GM12864 (cell line): ENCODE measurements around the gene THSD4.

ENCODE experiments used
- DNase-seq: peaks from one replicate; pipeline ENCODE4 v3.0.0-alpha.2; 2011; ENCODE audit warnings: low read depth
- H3K4me3 ChIP-seq: 2 replicates; pipeline ENCODE4 v1.5.1; 2011; ENCODE audit warnings: mild to moderate bottlenecking, low read depth, low read length, control low read depth
- TF ChIP-seq, protein P1 (sequence below): IDR thresholded peaks from 2 replicates; pipeline ENCODE4 v1.5.1; 2011; ENCODE audit warnings: low read depth, mild to moderate bottlenecking, moderate library complexity, low read length, control low read depth, inconsistent platforms; ENCODE audit errors: missing control alignments

Gene THSD4

DNA sequence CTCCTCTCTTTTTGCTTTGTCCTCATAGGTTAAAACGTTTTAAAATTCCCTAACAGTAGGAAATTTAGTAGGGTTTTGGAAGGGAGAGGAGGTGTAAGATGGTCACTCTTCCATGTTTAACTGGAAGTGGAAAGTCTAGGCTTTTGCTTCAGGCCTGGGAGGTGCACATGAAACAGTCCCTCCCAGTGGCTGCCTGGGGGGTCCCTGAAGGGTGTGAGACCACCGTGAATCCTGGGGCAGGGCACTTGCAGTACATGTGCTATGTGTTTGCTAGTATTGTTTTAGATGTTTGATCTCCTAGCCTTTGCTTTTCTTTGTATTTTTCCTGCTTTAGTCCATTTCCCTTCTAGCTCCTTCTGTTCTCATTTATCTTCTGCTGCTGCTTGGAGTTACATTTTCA lies 178.5 kb downstream of the THSD4 start:
- TF ChIP-seq, protein P1, sequence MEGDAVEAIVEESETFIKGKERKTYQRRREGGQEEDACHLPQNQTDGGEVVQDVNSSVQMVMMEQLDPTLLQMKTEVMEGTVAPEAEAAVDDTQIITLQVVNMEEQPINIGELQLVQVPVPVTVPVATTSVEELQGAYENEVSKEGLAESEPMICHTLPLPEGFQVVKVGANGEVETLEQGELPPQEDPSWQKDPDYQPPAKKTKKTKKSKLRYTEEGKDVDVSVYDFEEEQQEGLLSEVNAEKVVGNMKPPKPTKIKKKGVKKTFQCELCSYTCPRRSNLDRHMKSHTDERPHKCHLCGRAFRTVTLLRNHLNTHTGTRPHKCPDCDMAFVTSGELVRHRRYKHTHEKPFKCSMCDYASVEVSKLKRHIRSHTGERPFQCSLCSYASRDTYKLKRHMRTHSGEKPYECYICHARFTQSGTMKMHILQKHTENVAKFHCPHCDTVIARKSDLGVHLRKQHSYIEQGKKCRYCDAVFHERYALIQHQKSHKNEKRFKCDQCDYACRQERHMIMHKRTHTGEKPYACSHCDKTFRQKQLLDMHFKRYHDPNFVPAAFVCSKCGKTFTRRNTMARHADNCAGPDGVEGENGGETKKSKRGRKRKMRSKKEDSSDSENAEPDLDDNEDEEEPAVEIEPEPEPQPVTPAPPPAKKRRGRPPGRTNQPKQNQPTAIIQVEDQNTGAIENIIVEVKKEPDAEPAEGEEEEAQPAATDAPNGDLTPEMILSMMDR, result no peak
- no peak for DNase-seq

DNA sequence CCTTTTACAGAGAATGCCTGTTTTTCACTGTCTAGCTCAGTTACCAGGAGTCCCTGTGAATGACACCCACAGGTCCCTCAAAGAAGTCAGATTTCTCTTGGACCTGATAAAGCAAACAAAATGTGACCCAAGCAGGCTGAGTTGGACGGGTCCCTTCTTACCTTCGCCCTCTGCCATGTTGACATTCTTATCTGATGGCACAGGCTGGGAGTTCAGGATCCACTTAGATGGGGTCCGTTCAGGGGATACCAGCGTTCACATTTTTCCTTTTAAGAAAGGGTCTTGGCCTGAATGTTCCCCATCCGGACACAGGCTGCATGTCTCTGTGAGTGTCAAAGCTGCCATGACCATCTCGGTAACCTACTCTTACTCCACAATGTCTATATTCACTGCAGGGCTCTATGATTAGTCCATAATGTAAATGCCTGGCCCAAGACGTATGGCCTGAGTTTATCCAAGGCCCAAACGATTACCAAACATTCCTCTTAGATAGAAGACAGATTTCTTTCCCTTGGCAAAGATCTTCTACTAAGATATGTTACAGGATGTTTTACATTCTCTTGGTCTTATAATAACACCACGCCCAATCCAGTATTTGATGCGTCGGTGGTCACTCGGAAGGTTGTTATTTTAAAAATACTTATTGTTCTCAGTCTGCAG lies 179.1 kb downstream of the THSD4 start:
- H3K4me3 ChIP-seq, result no peak overlapping the region
- no peak for DNase-seq
- TF ChIP-seq, protein P1, result no peak

More for the DNA sequence above, 178.5 kb downstream of the THSD4 start:
- no peak overlapping the region for H3K4me3 ChIP-seq

GRCh38 chr15:71294911-71295602 lies 179.8 kb downstream of the THSD4 start:
- TF ChIP-seq, protein P1, result no peak
- H3K4me3 ChIP-seq, result no peak overlapping the region
- no peak for DNase-seq

GRCh38 chr15:71295603-71296314 lies 180.5 kb downstream of the THSD4 start:
- no peak for DNase-seq
- TF ChIP-seq, protein P1, result no peak
- H3K4me3 ChIP-seq, result no peak overlapping the region

- TF ChIP-seq, protein P1, result no peak
- no peak for DNase-seq
- no peak overlapping the region for H3K4me3 ChIP-seq
These were observed 181.0 kb downstream of the THSD4 start for GRCh38 chr15:71296315-71296679.

GRCh38 chr15:71301958-71302621 lies 186.8 kb downstream of the THSD4 start:
- TF ChIP-seq, protein P1, result no peak
- no peak overlapping the region for H3K4me3 ChIP-seq
- no peak for DNase-seq
